SJSA1 (cell line): ENCODE data around the gene TAF11L10. TPM values are rescaled to one million over a fixed set of nuclear protein-coding genes. Genes with fewer than 3 reads are reported as not detected.

Experiments used
- total RNA-seq: library from RNA; depleted of rRNA; stranded (reverse); fragments of >200 nt; shearing (Covaris generic); gene quantifications from 2 replicates; pipeline ENCODE4 v1.2.3, GENCODE V29; 2014; rRNA removed

TAF11L10 gene
- total RNA-seq, 1 experiment from 2014 or later: not detected

Other genes with a start within 250 kb of the TAF11L10 start
- not detected in 2 replicates for gene TAF11L2, start 99.6 kb downstream of the TAF11L10 start, total RNA-seq
- not detected in 2 replicates for gene TAF11L3, start 79.5 kb downstream of the TAF11L10 start, total RNA-seq
- gene TAF11L4, start 76.0 kb downstream of the TAF11L10 start, total RNA-seq: not detected in 2 replicates
- gene TAF11L5, start 72.6 kb downstream of the TAF11L10 start, total RNA-seq: not detected in 2 replicates
- not detected in 2 replicates for gene TAF11L6, start 69.2 kb downstream of the TAF11L10 start, total RNA-seq
- not detected in 2 replicates for gene TAF11L7, start 12.1 kb downstream of the TAF11L10 start, total RNA-seq
- not detected in 2 replicates for gene TAF11L8, start 6.9 kb downstream of the TAF11L10 start, total RNA-seq
- gene TAF11L9, start 3.4 kb downstream of the TAF11L10 start, total RNA-seq: not detected in 2 replicates
- not detected in 2 replicates for gene TAF11L11, start 6.4 kb upstream of the TAF11L10 start, total RNA-seq
- not detected in 2 replicates for gene TAF11L12, start 12.6 kb upstream of the TAF11L10 start, total RNA-seq
- not detected in 2 replicates for gene TAF11L13, start 34.3 kb upstream of the TAF11L10 start, total RNA-seq
- gene TAF11L14, start 36.6 kb upstream of the TAF11L10 start, total RNA-seq: not detected in 2 replicates